ENCODE data around the gene ASTN1.

ASTN1 gene

DNA sequence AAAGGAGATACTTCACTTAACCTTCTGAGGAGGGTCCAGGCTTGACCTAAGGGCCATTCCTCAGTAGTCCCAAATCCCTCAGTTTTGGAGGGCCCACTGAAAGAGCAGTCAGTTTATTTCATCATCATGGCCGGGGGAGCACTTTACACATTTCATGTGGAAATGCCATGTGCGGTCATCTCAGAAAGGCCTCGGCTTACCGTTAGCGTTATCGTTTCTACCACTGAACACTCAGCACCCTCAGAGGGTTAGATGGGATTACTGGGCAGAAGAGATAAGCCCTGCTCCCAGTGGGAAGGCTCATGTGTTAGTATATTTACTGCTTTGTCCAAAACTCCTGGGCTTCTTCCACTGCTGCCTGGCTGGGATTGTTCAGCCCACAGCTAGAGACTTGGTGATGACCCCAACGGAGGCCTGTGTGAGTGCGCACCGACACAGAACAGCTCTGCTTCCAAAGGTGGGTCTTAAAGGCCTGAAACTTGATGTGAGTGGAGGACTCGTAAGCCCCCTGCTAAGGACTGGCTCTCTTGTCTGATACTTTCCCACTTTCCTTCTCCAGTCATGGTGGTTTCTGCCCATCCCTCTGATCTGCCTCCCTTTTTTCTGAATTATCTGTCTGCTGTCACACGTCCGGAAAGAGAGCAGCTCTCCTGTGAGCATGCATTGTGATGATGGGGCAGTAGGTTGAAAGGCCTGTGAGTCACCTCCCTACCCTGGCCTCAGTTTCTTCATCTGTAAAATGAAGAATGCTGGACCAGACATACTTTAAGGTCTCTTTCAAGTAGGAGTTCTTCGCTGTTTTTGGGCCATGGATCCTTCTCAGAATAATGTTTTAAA is 284.5 kb downstream of the ASTN1 start:
- DNase-seq (ENCODE audit: low read depth in 2 of 2) = no peak

DNA sequence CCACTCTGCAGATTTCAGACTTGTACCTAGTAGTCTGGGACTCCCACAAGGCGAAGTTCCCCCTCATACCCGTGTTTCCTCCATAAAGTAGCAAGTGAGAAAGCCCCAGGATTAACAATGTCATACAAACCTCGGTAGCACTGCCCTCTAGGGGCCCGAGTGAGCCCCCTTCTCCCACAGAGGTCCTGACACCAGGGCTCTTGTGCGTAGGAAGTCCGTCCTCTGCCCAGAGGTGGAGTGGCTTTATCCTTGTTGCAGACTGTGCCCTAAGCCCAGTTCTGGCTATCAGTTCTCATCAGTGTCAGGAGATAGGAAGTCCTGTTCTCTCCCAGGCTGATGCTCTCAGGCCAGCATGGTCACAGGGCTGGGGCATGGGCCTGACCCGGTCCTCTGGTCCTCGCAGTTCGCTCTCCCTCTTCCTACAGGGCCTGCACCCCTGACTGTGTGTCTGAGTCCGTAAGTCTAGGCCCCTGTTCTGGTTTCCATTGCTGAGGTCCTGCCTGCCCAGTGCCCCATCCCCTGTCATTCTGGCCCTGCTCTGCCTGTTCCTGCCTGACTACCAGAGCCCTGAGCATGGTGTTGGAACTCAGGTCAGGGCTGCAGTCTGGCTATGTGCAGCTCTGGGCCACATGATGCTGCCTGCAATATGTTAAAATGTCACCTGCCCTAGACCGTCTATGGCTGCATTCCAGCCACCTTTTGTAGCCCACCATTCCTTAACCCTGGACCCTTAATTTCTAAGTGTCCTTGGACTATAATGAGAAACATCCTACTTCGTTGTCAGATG is 285.6 kb downstream of the ASTN1 start:
- no peak for DNase-seq (ENCODE audit: low read depth in 2 of 2)

DNA sequence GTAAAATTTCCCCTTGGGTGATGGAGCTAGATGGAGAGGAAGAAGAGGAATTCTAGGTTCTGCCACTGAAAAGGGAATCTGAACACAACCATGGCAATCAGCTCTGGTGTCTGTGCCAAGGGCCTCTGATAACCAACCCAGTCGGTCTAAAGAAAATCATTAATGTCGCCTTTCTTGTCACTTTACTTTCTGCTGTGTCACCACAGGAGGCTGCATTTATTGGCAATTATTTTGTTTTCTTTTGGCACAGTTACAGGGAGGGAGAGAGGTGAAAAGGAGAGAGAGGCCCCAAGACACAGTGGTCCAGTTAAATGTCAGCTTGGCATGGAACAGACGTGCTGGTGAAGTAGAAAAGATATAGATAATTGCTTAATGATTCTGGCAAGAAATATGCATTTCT is 287.0 kb downstream of the ASTN1 start:
- no peak for DNase-seq (ENCODE audit: low read depth in 2 of 2)

DNA sequence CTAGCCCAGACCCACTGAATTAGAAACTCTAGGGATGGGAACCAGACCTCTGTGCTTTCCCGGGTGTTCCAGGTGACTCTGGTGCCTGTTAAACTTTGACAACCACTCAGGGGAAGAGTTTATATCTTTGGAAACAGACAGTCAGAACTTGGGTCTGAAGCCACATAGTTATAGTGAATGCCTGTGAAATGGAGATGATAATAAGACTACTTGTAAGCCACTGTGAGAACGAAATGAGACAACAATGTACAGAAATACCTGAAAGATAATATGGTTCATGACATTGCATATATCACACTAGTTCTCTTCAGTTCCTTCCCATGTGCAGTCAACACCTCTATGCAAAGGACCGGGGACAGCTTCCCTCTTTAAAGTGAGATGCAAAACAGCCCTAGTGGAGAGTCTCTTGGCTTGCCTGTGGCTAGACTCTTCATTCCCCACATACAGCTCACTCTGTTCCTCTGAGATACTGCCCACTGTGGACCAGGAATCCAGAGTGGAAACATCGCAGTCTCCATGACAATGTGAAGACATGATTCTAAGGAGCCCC is 287.5 kb downstream of the ASTN1 start:
- DNase-seq (ENCODE audit: low read depth in 2 of 2) = no peak

DNA sequence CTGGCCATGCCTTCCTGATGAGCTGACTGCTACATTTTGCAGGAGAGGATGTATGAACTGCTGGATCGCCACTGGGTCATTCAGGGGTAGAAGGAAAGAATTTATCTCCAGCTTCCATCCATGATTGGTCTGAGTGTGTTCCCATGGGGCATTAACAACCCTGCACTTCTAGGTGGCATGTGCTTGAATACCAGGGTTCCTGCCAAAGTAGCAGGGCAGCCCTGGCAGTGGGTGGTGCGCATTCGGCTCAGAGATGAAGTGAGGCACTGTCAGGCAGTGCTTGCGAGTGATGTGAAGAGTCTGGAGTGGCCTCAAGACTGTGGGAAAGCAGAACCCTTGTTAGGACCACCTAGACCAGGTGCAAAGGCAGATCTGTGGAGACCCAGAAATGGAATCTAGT is 294.9 kb downstream of the ASTN1 start:
- DNase-seq (ENCODE audit: low read depth in 2 of 2) = no peak

DNA sequence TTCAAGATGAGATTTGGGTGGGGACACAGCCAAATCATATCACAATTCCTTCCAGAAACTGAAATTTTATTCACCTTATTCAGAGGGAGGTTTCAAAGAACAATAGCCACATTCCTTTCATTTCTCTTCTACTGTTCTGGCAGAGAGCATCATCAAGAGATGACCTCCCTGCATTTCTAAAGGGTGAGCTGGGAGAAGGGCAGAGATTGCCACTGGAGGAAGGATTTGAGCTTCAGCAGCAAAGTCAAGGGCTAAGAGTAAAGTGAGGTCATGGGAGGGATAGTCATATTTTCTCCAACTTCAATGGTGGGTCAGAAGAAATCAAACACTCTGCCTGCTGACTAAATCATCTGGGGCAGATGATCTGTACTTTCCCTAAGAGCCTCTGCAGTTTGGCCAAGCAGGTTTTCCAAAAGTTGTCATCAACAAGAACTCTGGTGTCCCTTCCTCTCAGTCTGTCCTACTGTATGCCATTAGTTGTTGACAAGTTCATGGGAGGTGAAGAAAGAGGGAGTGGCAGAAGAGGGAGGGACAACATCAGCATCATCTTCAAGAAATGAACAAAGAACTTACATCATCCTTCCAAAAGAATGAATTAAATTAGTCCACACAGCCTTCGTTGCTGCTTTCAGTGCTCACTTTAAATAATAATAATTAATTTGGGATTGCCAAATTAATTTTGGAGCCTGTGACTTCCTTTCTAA is 298.3 kb downstream of the ASTN1 start:
- DNase-seq (ENCODE audit: low read depth in 2 of 2) = no peak

DNA sequence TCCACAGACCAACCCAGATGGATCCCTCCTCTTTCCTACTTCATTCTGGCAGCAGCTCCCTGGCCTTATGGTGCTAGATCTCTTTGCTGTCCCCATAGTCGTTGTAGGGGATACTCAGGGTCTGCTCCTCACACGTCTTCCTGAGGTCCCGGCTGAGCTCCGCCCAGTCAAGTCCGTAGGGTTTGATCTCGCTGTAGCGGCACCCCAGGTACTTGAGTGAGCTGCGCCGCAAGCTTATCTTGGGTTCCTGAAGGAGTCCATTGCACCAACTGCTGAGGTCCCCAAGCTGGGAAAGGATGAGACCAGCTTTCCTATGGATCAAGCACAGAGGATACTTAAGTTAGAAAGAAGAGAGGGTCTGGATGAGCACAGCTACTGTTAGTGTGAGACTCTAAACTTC is 300.3 kb downstream of the ASTN1 start:
- no peak for DNase-seq (ENCODE audit: low read depth in 2 of 2)

DNA sequence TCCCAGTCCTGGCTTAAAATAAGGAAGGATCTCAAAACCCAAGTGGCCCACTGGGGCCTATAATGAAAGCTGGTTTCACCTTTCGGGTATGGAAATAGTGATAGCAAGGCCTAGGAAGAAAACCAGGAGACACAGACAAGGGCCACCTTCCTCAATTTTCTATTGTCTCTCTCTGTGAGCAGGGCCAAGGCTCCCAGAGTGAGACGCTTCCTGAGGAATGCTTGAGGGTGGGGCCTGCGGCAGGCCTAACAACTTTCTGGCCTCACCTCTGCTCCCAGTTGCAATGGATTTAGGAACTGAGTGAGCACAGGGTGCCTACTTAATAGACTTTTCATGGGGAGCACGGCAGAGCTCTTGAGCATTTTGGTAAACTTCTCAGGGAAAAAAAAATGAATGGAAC is 300.9 kb downstream of the ASTN1 start:
- no peak for DNase-seq (ENCODE audit: low read depth in 2 of 2)

DNA sequence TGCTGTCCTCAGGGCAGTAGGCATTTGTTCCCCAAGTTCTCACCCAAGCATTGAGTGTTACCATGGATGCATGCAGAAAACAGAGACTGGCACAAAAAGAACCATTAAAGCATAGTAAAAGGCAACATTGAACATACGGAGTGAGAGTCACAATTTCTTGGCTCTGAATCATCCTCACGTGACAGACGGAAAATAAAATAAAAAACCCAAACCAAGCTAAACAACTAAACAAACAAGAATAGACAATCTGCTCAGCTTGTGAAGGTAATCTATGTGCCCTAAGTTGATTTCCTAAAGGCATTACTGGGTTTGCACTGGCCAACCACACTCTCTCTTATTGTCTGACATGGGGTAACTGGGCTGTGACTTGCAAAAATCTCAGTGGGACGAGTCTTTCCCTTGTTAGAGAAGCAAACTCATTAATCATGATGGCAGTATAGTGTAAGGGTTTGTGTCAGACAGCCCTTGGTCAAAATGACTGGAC is 306.0 kb downstream of the ASTN1 start:
- no peak for DNase-seq (ENCODE audit: low read depth in 2 of 2)

DNA sequence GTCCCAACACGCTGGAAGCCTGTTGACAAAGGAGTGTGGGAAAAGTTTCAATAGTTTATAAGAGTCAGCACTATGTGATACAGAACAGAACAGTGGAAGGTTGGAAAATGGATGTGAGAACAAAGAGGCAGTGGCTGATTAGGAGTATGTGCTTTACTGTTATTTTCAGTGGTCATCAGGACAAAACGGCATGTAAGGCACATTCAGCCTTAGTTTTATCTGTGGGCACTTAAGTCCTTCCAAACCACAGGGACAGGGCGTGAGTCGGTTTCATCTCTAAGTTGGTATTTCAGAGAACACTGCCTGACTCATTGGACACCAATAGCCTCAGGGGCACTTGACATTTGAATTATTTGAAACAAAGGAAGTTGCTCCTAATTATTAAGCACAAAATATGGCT is 306.9 kb downstream of the ASTN1 start:
- no peak for DNase-seq (ENCODE audit: low read depth in 2 of 2)

DNA sequence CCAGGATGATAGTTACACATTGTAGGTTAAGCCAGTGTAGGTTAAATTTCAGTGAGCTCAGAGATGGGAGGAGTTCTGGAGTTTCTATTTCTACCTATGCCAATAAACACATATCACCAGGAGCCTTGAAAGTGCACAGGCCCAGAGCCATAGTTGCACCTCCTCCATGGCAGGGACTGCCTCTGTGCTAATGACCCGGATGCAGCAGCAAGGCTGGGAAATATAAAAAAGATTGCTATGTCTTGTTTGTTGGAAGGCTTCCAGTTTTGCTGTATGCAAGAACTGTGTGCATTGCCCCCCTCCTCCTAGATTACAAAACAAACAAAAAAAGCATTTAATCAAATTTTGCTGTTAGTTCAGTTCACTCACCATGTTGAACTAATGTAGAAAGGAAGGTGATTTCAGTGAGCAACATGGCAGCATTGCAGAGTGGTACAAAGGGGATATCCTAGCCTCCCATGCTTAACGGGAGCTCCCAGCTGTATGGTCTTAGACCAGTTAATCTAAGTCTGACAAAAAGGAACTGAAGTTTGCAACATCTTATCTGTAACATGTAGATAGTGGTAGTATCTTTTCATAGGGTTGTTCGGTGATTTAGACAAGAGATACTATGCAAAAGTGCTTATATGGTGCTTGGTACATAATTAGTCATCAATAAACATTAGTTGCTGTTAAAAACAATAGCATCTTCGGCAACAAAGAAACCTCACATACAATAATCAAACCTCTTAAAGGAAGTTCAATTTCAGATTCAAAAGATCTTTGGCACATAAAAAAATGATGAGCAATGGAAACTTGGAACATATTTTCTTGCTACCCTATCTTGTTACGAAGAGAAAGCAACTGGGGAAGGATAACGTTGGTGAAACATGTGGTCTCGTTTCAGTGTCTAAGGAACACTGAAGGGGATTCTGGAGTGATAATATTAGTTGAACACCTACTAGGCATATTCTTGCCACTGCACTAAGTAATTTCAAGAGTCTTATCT is 309.5 kb downstream of the ASTN1 start:
- DNase-seq (ENCODE audit: low read depth in 2 of 2) = no peak

DNA sequence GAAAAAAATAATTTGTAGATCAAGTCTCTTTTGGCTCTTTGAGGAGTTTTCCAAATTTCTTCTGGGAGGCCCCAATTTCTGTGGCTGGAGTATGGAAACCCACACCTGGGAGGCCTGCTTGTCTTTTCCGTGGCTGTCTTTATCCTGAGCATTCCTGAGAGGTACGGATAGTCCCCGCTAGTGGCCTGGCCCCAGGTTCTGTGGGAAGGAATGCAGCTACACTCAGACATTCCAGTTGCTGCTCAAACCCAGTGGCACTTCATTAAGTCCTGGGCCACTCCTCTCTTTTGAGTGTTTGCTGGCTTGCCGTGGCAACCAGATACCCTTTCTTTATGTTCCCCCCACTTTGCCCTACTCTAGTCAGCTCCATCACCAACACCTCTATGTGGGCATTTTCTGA is 310.4 kb downstream of the ASTN1 start:
- no peak for DNase-seq (ENCODE audit: low read depth in 2 of 2)

DNA sequence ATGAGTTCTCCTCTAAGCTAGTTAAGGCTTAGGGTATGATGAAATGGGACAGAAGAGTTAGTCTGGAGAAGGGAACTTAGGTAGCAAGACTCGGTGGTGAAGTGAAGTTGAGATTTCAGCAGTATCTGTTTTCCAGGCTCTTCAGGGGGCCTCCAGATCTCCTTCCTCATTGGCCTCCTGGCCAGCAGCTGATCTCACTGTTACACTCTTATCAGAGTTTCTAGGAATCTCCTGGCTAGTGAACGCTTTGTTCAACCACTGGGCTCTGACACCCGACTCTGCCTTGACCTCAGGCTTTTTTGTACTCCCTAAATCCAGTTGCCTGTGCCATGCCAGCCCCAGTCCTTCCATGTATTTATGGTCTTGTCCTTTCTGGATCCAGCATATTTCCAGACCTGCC is 311.0 kb downstream of the ASTN1 start:
- DNase-seq (ENCODE audit: low read depth in 2 of 2) = no peak

DNA sequence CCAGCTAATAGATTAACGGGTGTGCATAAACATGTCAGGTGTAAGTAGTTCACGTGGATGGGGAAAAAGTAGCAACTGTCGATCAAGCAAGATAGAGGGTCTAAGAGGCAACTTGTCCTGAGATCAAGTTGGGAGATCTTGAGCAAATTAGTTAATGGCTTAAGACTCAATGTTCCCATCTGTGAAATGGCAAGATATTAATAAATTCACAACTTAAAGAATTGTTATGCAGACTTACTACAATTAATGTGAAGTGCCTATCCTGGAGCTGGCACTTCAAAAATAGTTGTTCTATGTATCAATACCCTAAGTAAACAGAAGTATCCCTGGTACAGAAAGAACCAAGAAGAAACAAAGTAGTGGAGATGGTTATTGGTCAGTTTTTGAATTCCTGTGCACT is 312.4 kb downstream of the ASTN1 start:
- no peak for DNase-seq (ENCODE audit: low read depth in 2 of 2)

DNA sequence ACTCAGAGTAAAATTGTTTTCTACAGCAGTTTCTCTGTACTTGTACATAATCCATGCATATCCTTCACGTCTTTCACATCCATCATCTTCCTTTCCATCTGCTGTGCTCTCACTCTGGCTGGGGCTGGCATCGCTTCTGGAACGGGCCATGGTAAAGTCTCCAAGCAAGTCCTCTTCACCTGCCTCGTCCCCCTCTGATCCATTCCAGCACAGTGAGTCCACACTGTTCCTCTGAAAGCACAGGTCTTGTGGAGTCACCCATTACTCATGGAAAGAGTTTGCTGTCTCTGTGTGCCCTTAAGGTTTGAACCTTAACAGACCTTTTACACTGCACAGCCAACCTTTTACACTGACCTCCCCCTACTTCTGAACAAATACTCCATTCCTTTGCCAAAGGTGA is 313.6 kb downstream of the ASTN1 start:
- no peak for DNase-seq (ENCODE audit: low read depth in 2 of 2)

DNA sequence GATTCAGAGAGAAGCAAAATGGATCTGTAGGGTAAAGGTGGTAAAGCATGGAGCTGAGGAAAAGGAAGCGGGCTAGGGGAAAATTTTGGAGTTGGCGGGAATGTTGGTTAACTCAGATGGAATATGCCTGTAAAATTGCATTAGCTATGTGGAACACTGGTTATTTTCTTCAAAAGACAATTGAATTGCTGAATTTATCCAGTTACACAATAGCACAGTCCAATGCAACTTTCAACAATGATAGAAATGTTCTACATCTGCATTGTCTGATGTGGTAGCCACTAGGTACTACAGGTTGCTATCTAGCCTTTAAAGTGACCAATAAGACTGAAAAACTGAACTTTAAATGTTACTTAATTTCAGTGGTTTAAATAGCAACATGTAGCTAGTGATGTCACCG is 315.2 kb downstream of the ASTN1 start:
- no peak for DNase-seq (ENCODE audit: low read depth in 2 of 2)

DNA sequence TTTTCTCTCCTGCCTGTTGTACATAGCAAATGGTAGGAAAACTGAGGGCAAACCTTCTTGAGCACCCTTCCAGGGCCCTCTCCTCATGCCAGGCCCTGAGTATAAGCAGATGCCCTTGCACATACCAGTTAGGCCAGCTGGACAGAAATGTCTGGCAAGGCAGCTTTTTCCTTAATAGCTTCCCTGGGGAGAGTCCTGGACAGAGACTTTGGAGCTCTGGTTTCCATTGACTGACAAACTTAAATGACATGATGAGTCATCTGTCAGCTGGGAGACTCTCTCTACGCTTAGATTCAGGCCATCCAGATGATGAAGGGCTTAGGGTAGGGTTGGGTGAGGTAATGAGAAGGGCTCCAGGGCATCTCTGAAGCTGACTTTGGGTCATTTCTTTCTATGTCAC is 317.5 kb downstream of the ASTN1 start:
- DNase-seq (ENCODE audit: low read depth in 2 of 2) = no peak

DNA sequence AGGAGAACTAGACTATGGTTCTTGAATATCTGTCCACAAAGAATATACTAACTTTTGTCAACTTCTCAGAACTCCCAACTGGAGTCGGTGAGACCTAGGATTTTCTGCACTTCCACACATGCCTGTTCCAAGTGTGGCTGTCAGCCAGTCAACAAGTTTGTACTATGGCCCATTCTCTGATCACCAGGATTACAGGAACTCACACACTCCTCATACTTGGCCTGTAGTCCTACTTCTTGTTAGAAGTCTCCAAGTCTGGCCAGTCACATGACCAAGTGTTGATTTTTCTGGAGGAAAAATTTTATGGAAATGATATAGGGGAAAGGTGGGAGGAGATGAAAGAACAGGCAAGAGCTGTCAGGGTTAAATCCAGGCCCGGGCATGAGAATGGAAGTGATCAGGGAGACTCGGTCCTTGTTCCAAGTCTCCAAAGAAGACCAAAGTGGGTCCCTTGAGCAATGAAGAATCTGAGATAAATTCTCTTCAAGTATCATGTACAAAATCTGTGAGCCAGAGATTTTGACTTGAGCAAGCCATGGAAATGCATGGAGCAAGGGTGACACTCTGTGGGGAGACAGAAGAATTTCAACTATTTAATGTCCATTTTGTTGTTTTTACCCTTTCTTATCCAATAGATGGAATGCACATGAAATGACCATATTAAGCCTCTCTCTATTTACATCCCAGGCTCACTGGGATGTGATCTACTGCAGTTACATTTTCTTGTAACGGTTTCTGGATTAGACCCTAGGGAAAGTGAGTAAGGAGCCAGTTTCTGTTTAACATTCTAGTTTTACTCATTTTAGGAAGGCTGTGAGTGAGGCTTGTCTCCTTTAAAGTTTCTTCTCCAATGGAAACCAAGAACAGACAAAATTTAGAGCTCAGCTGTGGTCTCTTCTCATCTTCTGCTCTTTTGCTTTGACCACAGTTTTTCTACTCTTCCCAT is 320.9 kb downstream of the ASTN1 start:
- no peak for DNase-seq (ENCODE audit: low read depth in 2 of 2)

DNA sequence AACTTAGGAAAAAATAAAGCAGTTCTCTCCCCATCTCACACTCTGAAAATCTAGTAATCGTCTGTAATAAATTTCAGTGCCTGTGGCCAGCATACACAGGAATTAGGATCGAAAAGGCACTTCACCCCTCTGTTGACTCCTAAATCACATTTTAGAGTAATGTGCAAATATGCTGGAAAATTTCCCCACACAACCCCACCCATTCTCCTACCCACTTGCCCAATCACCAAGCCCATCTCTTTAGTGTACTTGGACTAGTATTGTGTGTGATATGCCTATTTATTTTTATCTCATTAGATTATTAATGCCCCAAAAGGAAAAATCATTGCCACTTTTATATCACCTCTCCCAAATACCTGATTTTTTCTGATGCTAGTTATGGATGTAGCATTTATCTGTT is 323.3 kb downstream of the ASTN1 start:
- DNase-seq (ENCODE audit: low read depth in 2 of 2) = no peak

DNA sequence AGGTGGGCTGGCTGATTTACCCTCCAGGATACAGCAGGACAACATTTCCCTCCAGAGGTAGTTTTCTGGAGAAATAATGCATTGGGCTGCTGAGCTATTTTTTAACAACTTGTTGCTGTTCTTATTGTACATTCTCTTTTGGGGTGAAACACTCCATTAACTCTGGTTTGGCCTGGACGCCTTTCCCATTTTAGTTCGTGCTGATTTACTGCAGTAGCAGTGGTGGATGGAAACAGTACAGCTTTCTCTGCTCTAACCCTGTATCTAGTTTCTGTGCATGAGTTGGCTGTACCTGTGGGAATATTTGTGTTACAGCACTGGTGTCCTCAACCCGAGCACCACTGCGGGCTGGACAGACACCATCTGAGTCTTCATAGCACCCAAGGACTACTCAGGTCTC is 325.3 kb downstream of the ASTN1 start:
- no peak for DNase-seq (ENCODE audit: low read depth in 2 of 2)

Measured in stimulated activated CD8-positive, alpha-beta memory T cell treated with anti-CD3 and anti-CD28 coated beads, Interleukin-7, amount 100 ng/mL, for 1 hour (primary cell).